ENCODE results near the gene CPNE5.
A peak's percentile ranks its signal among the peaks of the same experiment; 100 is the strongest.
"Not testable (repeated sequence)": the region's sequence is repeated elsewhere in the genome, so short reads cannot be mapped to it uniquely, and the experiment has no call there.

The CPNE5 gene

GRCh38 chr6:36822506-36823269 is 16.6 kb downstream of the CPNE5 start:
- intact Hi-C loops (cut with DNase I): no loop called here
- DNase-seq: no peak

GRCh38 chr6:36821581-36822335 is 17.5 kb downstream of the CPNE5 start:
- peak in 17 of 42 donors; percentile 19 to 83 (median 49) for DNase-seq
- intact Hi-C loops (cut with DNase I): no loop called here

GRCh38 chr6:36820700-36821580 is 18.3 kb downstream of the CPNE5 start:
- no peak for DNase-seq
- intact Hi-C loops (cut with DNase I): no loop called here

- intact Hi-C loops (cut with DNase I): no loop called here
- DNase-seq: no peak
These were observed 20.5 kb downstream of the CPNE5 start for GRCh38 chr6:36818756-36819155.

- intact Hi-C loops (cut with DNase I): no loop called here
These were observed 21.4 kb downstream of the CPNE5 start for GRCh38 chr6:36817847-36818246.

GRCh38 chr6:36817176-36817817 is 21.9 kb downstream of the CPNE5 start:
- intact Hi-C loops (cut with DNase I): no loop called here
- no peak for DNase-seq

More at GRCh38 chr6:36817847-36818246, 21.4 kb downstream of the CPNE5 start:
- no peak for DNase-seq

GRCh38 chr6:36815962-36816735 is 23.1 kb downstream of the CPNE5 start:
- intact Hi-C loops (cut with DNase I): no loop called here
- DNase-seq: no peak

- no peak for DNase-seq
- intact Hi-C loops (cut with DNase I): no loop called here
These were observed 25.0 kb downstream of the CPNE5 start for GRCh38 chr6:36814249-36814648.

- intact Hi-C loops (cut with DNase I): no loop called here
- DNase-seq: no peak
These were observed 25.7 kb downstream of the CPNE5 start for GRCh38 chr6:36813526-36813925.

- DNase-seq; intact Hi-C loops (cut with DNase I): not testable (repeated sequence)
These were observed 26.2 kb downstream of the CPNE5 start for GRCh38 chr6:36813047-36813446.

GRCh38 chr6:36809941-36810803 is 29.1 kb downstream of the CPNE5 start:
- intact Hi-C loops (cut with DNase I): no loop called here

GRCh38 chr6:36809156-36809555 is 30.1 kb downstream of the CPNE5 start:
- intact Hi-C loops (cut with DNase I): no loop called here

More at GRCh38 chr6:36809941-36810803, 29.1 kb downstream of the CPNE5 start:
- DNase-seq: peak in 5 of 42 donors; percentile 20 to 53 (median 48)

GRCh38 chr6:36808634-36809033 is 30.6 kb downstream of the CPNE5 start:
- intact Hi-C loops (cut with DNase I): no loop called here
- DNase-seq: no peak

More at GRCh38 chr6:36809156-36809555, 30.1 kb downstream of the CPNE5 start:
- DNase-seq: no peak

- intact Hi-C loops (cut with DNase I): no loop called here
- no peak for DNase-seq
These were observed 31.5 kb downstream of the CPNE5 start for GRCh38 chr6:36807750-36808149.

- no peak for DNase-seq
- intact Hi-C loops (cut with DNase I): no loop called here
These were observed 32.1 kb downstream of the CPNE5 start for GRCh38 chr6:36807143-36807542.

- DNase-seq: no peak
- intact Hi-C loops (cut with DNase I): no loop called here
These were observed 33.3 kb downstream of the CPNE5 start for GRCh38 chr6:36805917-36806316.

- intact Hi-C loops (cut with DNase I): no loop called here
- no peak for DNase-seq
These were observed 34.0 kb downstream of the CPNE5 start for GRCh38 chr6:36805096-36805797.

All from head of caudate nucleus (tissue), 42 donors.